Stomach (tissue), 9 donors: ENCODE results near the gene RANBP1. TPM values are rescaled to one million over a fixed set of nuclear protein-coding genes. Genes with fewer than 3 reads are reported as not detected.

Experiments
- DNase-seq, 2 donors: peaks; one replicate each; pipeline versions ENCODE4 v3.0.0 to v3.0.0-alpha.2; 2013 to 2019
- H3K27ac ChIP-seq, 5 donors: fragments of 200-600 bp in 4 of 5; sonication (generic) in 4 of 5; one replicate each; pipeline ENCODE4 v1.5.1; 2013 to 2019; ENCODE audit warnings: mild to moderate bottlenecking in 1 of 5, moderate library complexity in 1 of 5
- H3K27me3 ChIP-seq, 3 donors: fragments of 200-600 bp; sonication (generic); one replicate each; pipeline ENCODE4 v1.5.1; 2017 to 2019; ENCODE audit warnings: mixed run types in 1 of 3
- H3K36me3 ChIP-seq, 4 donors: fragments of 200-600 bp; sonication (generic); 1 replicate in 3 of 4; 2 replicates in 1 of 4; pipeline ENCODE4 v1.5.1; 2016 to 2019
- H3K4me1 ChIP-seq, 4 donors: fragments of 200-600 bp; sonication (generic); one replicate each; pipeline ENCODE4 v1.5.1; 2016 to 2019
- H3K4me3 ChIP-seq, 4 donors: fragments of 200-600 bp; sonication (generic) in 3 of 4; one replicate each; pipeline ENCODE4 v1.5.1; 2016 to 2019; ENCODE audit warnings: mild to moderate bottlenecking in 1 of 4
- H3K9me3 ChIP-seq, 4 donors: fragments of 200-600 bp; sonication (generic); one replicate each; pipeline ENCODE4 v1.5.1; 2016 to 2019
- CTCF ChIP-seq, 7 experiments: fragments of 450-650 bp in 4 of 7; fragments of 200-600 bp in 3 of 7; sonication (generic) in 3 of 7; IDR thresholded peaks; one replicate each; pipeline ENCODE4 v1.5.1; 2016 to 2019; ENCODE audit warnings: antibody characterized with exemption in 7 of 7, control low read depth in 2 of 7, mild to moderate bottlenecking in 1 of 7
- EP300 ChIP-seq: sonication (generic); formaldehyde crosslinking; IDR thresholded peaks from one replicate; pipeline ENCODE4 v1.6.1; 2017; ENCODE audit warnings: antibody characterized with exemption
- POLR2A ChIP-seq, 4 donors: fragments of 450-650 bp; IDR thresholded peaks; one replicate each; pipeline ENCODE4 v1.6.1; 2016; ENCODE audit warnings: antibody characterized with exemption in 4 of 4, control low read depth in 2 of 4, mild to moderate bottlenecking in 1 of 4, moderate library complexity in 1 of 4
- POLR2AphosphoS5 ChIP-seq, 3 donors: sonication (generic); formaldehyde crosslinking; IDR thresholded peaks; one replicate each; pipeline ENCODE4 v1.6.1; 2016; ENCODE audit warnings: antibody characterized with exemption in 3 of 3
- WGBS, 5 donors: extraction: QIAGEN DNeasy Blood & Tissue Kit in 3 of 5; methylation state at CpG; one replicate each; pipeline versions ENCODE4 v1.1.5 to v1.1.7; 2013 to 2018; 5-methylcytosine and 5-hydroxymethylcytosine counted together
- intact Hi-C: fragments of 100-400 bp; cut with DNase I; formaldehyde crosslinking; loops from one replicate; pipeline ENCODE4 v1.15.1; 2023; ENCODE audit warnings: low total_unique reads
- polyA plus RNA-seq, 3 donors: library from polyadenylated mRNA; stranded (reverse); fragments of 200-250 nt; gene quantifications; one replicate each; pipeline ENCODE4 v1.2.3, GENCODE V29; 2013
- total RNA-seq, 5 donors: library from RNA; depleted of rRNA; stranded (reverse); fragments of >200 nt; gene quantifications; one replicate each; pipeline versions ENCODE4 v1.1.0 to v1.2.3, GENCODE V29; 2014 to 2016
- donor health status: healthy with polysubstance abuse.
- donor health status: Bipolar disorder and iron deficiency.
- donor health status: healthy.

The RANBP1 gene
- total and polyA plus RNA-seq, 8 donors: 23.9 to 200 (median 91.9) TPM

GRCh38 chr22:20083891-20084546 lies 31.9 kb upstream of the RANBP1 start:
- Histone ChIP-seq H3K27ac (peak overlapping the region in 2 of 5 donors; percentile 36 to 37), H3K4me3 (no peak overlapping the region), H3K9me3 (no peaks in the 10 kb centered on the region), H3K27me3 (no peaks in the 10 kb centered on the region), H3K4me1 (peaks cover 43 to 58% (median 52%) of the 10 kb centered on the region in 4 donors), H3K36me3 (peaks cover 33 to 36% (median 36%) of the 10 kb centered on the region in 4 donors)
- 72 to 85% (median 79%) methylated on average over 10 of the region's 10 CpGs for WGBS, 5 donors
- TF ChIP-seq CTCF (IDR thresholded peaks at IDR 0.05): no peak
- TF ChIP-seq POLR2A (IDR thresholded peaks at IDR 0.05): no peak
- TF ChIP-seq POLR2AphosphoS5 (IDR thresholded peaks at IDR 0.05): no peak
- TF ChIP-seq EP300: no peak
- intact Hi-C loops: no loop called here
- no peak for DNase-seq

- DNase-seq: peak; percentile 52 to 53
- peaks cover 40 to 44% (median 43%) of the 10 kb centered on the region in 4 donors for H3K36me3 ChIP-seq
- intact Hi-C loops: no loop called here
- H3K4me3 ChIP-seq: no peak overlapping the region
- H3K9me3 ChIP-seq: no peaks in the 10 kb centered on the region
- no peaks in the 10 kb centered on the region for H3K27me3 ChIP-seq
- TF ChIP-seq CTCF (IDR thresholded peaks at IDR 0.05) (peak in 4 of 7 experiments; percentile 6 to 15 (median 12)), EP300 (no peak)
- WGBS, 5 donors: 50 to 65% (median 57%) methylated on average over 14 to 23 of the region's 23 CpGs
- peak overlapping the region in 2 of 5 donors; percentile 28 to 37 for H3K27ac ChIP-seq
- H3K4me1 ChIP-seq: peaks cover 43 to 52% (median 46%) of the 10 kb centered on the region in 4 donors
Observed at GRCh38 chr22:20084547-20085413, 31.1 kb upstream of the RANBP1 start.

GRCh38 chr22:20085651-20086050 lies 30.3 kb upstream of the RANBP1 start:
- Histone ChIP-seq H3K27me3 (no peaks in the 10 kb centered on the region), H3K4me3 (no peak overlapping the region), H3K4me1 (peaks cover 43 to 52% (median 46%) of the 10 kb centered on the region in 4 donors), H3K36me3 (peaks cover 49 to 53% (median 52%) of the 10 kb centered on the region in 4 donors), H3K9me3 (no peaks in the 10 kb centered on the region), H3K27ac (no peak overlapping the region)
- no peak for DNase-seq
- intact Hi-C loops: no loop called here
- no peak for TF ChIP-seq EP300
- TF ChIP-seq CTCF (IDR thresholded peaks at IDR 0.05): no peak
- no peak for TF ChIP-seq POLR2A (IDR thresholded peaks at IDR 0.05)
- no peak for TF ChIP-seq POLR2AphosphoS5 (IDR thresholded peaks at IDR 0.05)
- 93 to 97% (median 95%) methylated on average over 20 of the region's 20 CpGs for WGBS, 5 donors

- H3K27ac ChIP-seq: no peak overlapping the region
- intact Hi-C loops: no loop called here
- 90 to 97% (median 93%) methylated on average over 24 of the region's 24 CpGs for WGBS, 5 donors
- no peak overlapping the region for H3K4me3 ChIP-seq
- no peaks in the 10 kb centered on the region for H3K27me3 ChIP-seq
- H3K36me3 ChIP-seq: peaks cover 54 to 58% (median 57%) of the 10 kb centered on the region in 4 donors
- peaks cover 39 to 47% (median 41%) of the 10 kb centered on the region in 4 donors for H3K4me1 ChIP-seq
- no peaks in the 10 kb centered on the region for H3K9me3 ChIP-seq
- no peak for DNase-seq
- no peak for TF ChIP-seq POLR2A (IDR thresholded peaks at IDR 0.05)
- no peak for TF ChIP-seq EP300
- TF ChIP-seq POLR2AphosphoS5 (IDR thresholded peaks at IDR 0.05): no peak
- no peak for TF ChIP-seq CTCF (IDR thresholded peaks at IDR 0.05)
Observed at GRCh38 chr22:20086101-20086599, 29.8 kb upstream of the RANBP1 start.
